ENCODE results near the gene NEBL.

The NEBL gene

DNA sequence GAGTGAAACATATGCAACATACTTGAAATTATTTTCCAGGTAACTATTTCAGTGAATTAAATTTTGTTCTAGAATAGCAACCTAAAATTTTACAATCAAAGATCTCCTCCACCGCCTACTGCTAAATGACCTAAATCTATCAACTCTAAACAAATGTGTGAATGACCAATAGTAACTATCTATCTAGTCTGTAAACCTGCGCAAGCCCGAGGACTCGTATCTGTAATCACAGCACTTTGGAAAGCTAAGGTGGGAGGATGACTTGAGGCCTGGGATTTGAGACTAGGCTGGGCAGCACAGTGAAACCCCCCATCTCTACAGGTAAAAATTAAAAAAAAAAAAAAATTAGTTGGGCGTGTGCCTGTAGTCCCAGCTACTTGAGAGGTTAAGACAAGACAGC, 83.0 kb downstream of the NEBL start:
- Histone ChIP-seq H3K79me2 (ENCODE audit: low read length) (no peaks in the 10 kb centered on the region), H3K4me1 (ENCODE audit: low read length) (no peaks in the 10 kb centered on the region), H3K27ac (ENCODE audit: low read length) (no peak overlapping the region), H4K20me1 (ENCODE audit: insufficient read depth, low read length) (no peaks in the 10 kb centered on the region), H3K36me3 (replicated peaks; ENCODE audit: low read depth, low read length) (no peaks in the 10 kb centered on the region), H3K4me2 (ENCODE audit: low read length) (no peak overlapping the region), H3K27me3 (ENCODE audit: low read depth, low read length) (no peaks in the 10 kb centered on the region), H2AFZ (ENCODE audit: low read depth, low read length) (no peak overlapping the region), H3K4me3 (ENCODE audit: low read length) (no peak overlapping the region), H3K9ac (ENCODE audit: low read length) (no peak overlapping the region), H3K9me3 (ENCODE audit: insufficient read depth, low read length) (no peaks in the 10 kb centered on the region)
- TF ChIP-seq EZH2phosphoT487 (IDR thresholded peaks at IDR 0.05; ENCODE audit: low read depth): no peak
- TF ChIP-seq, protein P1, sequence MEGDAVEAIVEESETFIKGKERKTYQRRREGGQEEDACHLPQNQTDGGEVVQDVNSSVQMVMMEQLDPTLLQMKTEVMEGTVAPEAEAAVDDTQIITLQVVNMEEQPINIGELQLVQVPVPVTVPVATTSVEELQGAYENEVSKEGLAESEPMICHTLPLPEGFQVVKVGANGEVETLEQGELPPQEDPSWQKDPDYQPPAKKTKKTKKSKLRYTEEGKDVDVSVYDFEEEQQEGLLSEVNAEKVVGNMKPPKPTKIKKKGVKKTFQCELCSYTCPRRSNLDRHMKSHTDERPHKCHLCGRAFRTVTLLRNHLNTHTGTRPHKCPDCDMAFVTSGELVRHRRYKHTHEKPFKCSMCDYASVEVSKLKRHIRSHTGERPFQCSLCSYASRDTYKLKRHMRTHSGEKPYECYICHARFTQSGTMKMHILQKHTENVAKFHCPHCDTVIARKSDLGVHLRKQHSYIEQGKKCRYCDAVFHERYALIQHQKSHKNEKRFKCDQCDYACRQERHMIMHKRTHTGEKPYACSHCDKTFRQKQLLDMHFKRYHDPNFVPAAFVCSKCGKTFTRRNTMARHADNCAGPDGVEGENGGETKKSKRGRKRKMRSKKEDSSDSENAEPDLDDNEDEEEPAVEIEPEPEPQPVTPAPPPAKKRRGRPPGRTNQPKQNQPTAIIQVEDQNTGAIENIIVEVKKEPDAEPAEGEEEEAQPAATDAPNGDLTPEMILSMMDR (IDR thresholded peaks at IDR 0.05; ENCODE audit: low read depth, low read length): no peak

DNA sequence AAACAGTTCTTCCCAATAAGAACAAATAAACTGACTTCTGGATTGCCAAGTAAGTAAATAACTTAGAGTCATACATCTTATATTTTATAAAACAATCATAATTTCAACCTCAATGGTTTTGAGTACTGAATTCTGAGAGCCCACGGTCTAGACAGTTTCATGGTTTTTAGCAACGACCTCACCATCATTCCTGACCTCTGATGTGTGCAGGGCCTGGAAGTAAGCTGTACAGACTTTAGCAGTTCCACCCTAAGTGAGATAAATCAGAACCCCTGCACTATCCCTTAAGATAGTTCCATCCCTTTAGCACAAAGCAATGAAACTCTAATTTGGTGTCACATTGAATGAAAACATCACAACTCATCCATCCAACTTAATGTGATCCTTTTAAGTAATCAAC, 86.0 kb downstream of the NEBL start:
- TF ChIP-seq, protein P1 (IDR thresholded peaks at IDR 0.05; ENCODE audit: low read depth, low read length): no peak
- TF ChIP-seq EZH2phosphoT487 (IDR thresholded peaks at IDR 0.05; ENCODE audit: low read depth): no peak

DNA sequence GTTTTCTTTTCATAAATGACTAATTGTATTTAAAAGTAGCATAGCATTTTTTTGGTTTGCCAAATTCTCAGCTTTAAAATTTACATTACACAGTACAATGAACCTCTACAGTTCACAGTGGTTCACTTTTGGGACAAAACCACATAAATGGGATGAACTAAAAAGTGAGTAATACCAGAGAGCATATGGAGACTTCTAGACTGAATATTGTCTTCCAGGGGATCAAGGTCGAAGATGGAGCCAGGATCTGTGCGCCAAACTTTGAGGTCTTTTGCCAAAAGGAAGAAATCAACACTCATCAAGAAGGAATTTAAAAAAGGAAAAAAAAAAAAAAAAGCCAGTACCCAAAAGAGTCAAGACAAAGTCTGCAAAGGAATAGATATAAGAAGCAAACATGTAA, 87.5 kb downstream of the NEBL start:
- H3K36me3 ChIP-seq (replicated peaks; ENCODE audit: low read depth, low read length): no peaks in the 10 kb centered on the region
- H3K4me2 ChIP-seq (ENCODE audit: low read length): no peak overlapping the region
- H3K4me3 ChIP-seq (ENCODE audit: low read length): no peak overlapping the region
- no peaks in the 10 kb centered on the region for H3K9me3 ChIP-seq (ENCODE audit: insufficient read depth, low read length)
- no peaks in the 10 kb centered on the region for H4K20me1 ChIP-seq (ENCODE audit: insufficient read depth, low read length)
- no peak overlapping the region for H3K9ac ChIP-seq (ENCODE audit: low read length)
- no peaks in the 10 kb centered on the region for H3K27me3 ChIP-seq (ENCODE audit: low read depth, low read length)
- H3K27ac ChIP-seq (ENCODE audit: low read length): no peak overlapping the region
- H2AFZ ChIP-seq (ENCODE audit: low read depth, low read length): no peak overlapping the region
- no peaks in the 10 kb centered on the region for H3K79me2 ChIP-seq (ENCODE audit: low read length)
- H3K4me1 ChIP-seq (ENCODE audit: low read length): no peaks in the 10 kb centered on the region
- TF ChIP-seq, protein P1 (IDR thresholded peaks at IDR 0.05; ENCODE audit: low read depth, low read length): no peak
- TF ChIP-seq EZH2phosphoT487 (IDR thresholded peaks at IDR 0.05; ENCODE audit: low read depth): no peak

More for the DNA sequence above, 86.0 kb downstream of the NEBL start:
- Histone ChIP-seq H3K4me2 (ENCODE audit: low read length) (no peak overlapping the region), H4K20me1 (ENCODE audit: insufficient read depth, low read length) (no peaks in the 10 kb centered on the region), H3K27ac (ENCODE audit: low read length) (no peak overlapping the region), H3K4me1 (ENCODE audit: low read length) (no peaks in the 10 kb centered on the region), H3K27me3 (ENCODE audit: low read depth, low read length) (no peaks in the 10 kb centered on the region), H3K79me2 (ENCODE audit: low read length) (no peaks in the 10 kb centered on the region), H3K9ac (ENCODE audit: low read length) (no peak overlapping the region), H2AFZ (ENCODE audit: low read depth, low read length) (no peak overlapping the region), H3K4me3 (ENCODE audit: low read length) (no peak overlapping the region), H3K9me3 (ENCODE audit: insufficient read depth, low read length) (no peaks in the 10 kb centered on the region), H3K36me3 (replicated peaks; ENCODE audit: low read depth, low read length) (no peaks in the 10 kb centered on the region)

DNA sequence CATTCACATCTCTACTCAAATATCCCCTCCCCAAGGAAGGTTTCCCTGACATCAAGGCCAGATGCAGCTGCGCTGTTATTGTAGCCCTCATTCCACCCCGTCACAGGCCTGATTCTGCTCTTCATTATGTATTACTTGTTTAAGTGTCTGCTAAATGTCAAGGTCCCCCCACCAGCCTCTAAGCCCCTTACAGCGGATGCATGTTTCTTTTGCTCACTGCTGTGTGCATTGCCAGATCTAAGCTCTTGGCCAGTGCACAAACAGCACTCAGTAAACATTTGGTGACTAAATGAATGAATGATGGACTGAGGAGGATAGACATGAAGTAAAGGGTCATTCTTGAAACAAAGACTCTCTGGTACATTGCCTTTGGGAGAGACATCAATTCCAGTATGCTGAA, 90.6 kb downstream of the NEBL start:
- TF ChIP-seq, protein P1 (IDR thresholded peaks at IDR 0.05; ENCODE audit: low read depth, low read length): no peak
- no peak for TF ChIP-seq EZH2phosphoT487 (IDR thresholded peaks at IDR 0.05; ENCODE audit: low read depth)
- no peak overlapping the region for H2AFZ ChIP-seq (ENCODE audit: low read depth, low read length)
- no peak overlapping the region for H3K4me3 ChIP-seq (ENCODE audit: low read length)
- H3K27me3 ChIP-seq (ENCODE audit: low read depth, low read length): no peaks in the 10 kb centered on the region
- H3K79me2 ChIP-seq (ENCODE audit: low read length): no peaks in the 10 kb centered on the region
- no peaks in the 10 kb centered on the region for H4K20me1 ChIP-seq (ENCODE audit: insufficient read depth, low read length)
- H3K36me3 ChIP-seq (replicated peaks; ENCODE audit: low read depth, low read length): no peaks in the 10 kb centered on the region
- no peaks in the 10 kb centered on the region for H3K4me1 ChIP-seq (ENCODE audit: low read length)
- no peak overlapping the region for H3K27ac ChIP-seq (ENCODE audit: low read length)
- H3K9me3 ChIP-seq (ENCODE audit: insufficient read depth, low read length): no peaks in the 10 kb centered on the region
- no peak overlapping the region for H3K4me2 ChIP-seq (ENCODE audit: low read length)
- H3K9ac ChIP-seq (ENCODE audit: low read length): no peak overlapping the region
